CD14-positive monocyte (primary cell): ENCODE measurements around the gene PCDH10. TPM values are rescaled to one million over a fixed set of nuclear protein-coding genes. Genes with fewer than 3 reads are reported as not detected.

Experiments used
- DNase-seq, 3 donors: peaks; one replicate each; pipeline ENCODE4 v3.0.0-alpha.2; 2011 to 2022
- H2AFZ ChIP-seq: 2 replicates; pipeline ENCODE4 v1.6.0; 2012; ENCODE audit warnings: mild to moderate bottlenecking, low read depth, low read length, inconsistent platforms; ENCODE audit not compliant: insufficient read depth, poor library complexity, severe bottlenecking
- H3K27ac ChIP-seq, 2 donors: 1 replicate in 1 of 2; 2 replicates in 1 of 2; pipeline ENCODE4 v1.5.1; 2012 to 2013; ENCODE audit warnings: low read length in 2 of 2, control low read depth in 1 of 2, inconsistent platforms in 1 of 2, low read depth in 1 of 2, mild to moderate bottlenecking in 1 of 2
- H3K27me3 ChIP-seq, 2 donors: one replicate each; pipeline versions ENCODE4 v1.6.0 to v1.6.1; 2011 to 2013; ENCODE audit warnings: low read length in 2 of 2; ENCODE audit not compliant: control insufficient read depth in 2 of 2, insufficient read depth in 2 of 2
- H3K36me3 ChIP-seq, 2 donors: replicated peaks in 1 of 2; 1 replicate in 1 of 2; 2 replicates in 1 of 2; pipeline versions ENCODE4 v1.5.1 to v1.6.1; 2012 to 2013; ENCODE audit warnings: low read length in 2 of 2, control low read depth in 1 of 2, inconsistent platforms in 1 of 2, mild to moderate bottlenecking in 1 of 2; ENCODE audit not compliant: insufficient read depth in 2 of 2, control insufficient read depth in 1 of 2
- H3K4me1 ChIP-seq, 2 donors: 1 replicate in 1 of 2; 2 replicates in 1 of 2; pipeline versions ENCODE4 v1.5.1 to v1.6.1; 2012 to 2013; ENCODE audit warnings: low read length in 2 of 2, control low read depth in 1 of 2, inconsistent platforms in 1 of 2, mild to moderate bottlenecking in 1 of 2, moderate library complexity in 1 of 2; ENCODE audit not compliant: insufficient read depth in 2 of 2, control insufficient read depth in 1 of 2
- H3K4me2 ChIP-seq: replicated peaks from 2 replicates; pipeline ENCODE3; 2012; ENCODE audit warnings: low read length, moderate library complexity, mild to moderate bottlenecking; ENCODE audit not compliant: poor library complexity, severe bottlenecking; ENCODE audit errors: extremely low read depth
- H3K4me3 ChIP-seq, 3 experiments: fragments of 200-600 bp in 1 of 3; sonication (generic) in 1 of 3; replicated peaks in 1 of 3; 1 replicate in 2 of 3; 2 replicates in 1 of 3; pipeline ENCODE4 v1.5.1; 2011 to 2013; ENCODE audit warnings: low read length in 3 of 3, mild to moderate bottlenecking in 3 of 3, control low read depth in 2 of 3, low read depth in 2 of 3, inconsistent platforms in 1 of 3, moderate library complexity in 1 of 3
- H3K79me2 ChIP-seq: 2 replicates; pipeline ENCODE4 v1.6.0; 2012; ENCODE audit warnings: mild to moderate bottlenecking, control low read depth, inconsistent platforms, low read length, moderate library complexity; ENCODE audit not compliant: insufficient read depth
- H3K9ac ChIP-seq: 2 replicates; pipeline ENCODE4 v1.6.0; 2017; ENCODE audit warnings: low read length, mild to moderate bottlenecking; ENCODE audit not compliant: insufficient read depth, poor library complexity, severe bottlenecking
- H3K9me3 ChIP-seq, 2 donors: replicated peaks in 1 of 2; 1 replicate in 1 of 2; 2 replicates in 1 of 2; pipeline versions ENCODE4 v1.5.1 to v1.6.1; 2012 to 2013; ENCODE audit warnings: low read length in 2 of 2, control low read depth in 1 of 2; ENCODE audit not compliant: control insufficient read depth in 1 of 2, insufficient read depth in 1 of 2
- H4K20me1 ChIP-seq: 2 replicates; pipeline ENCODE4 v1.6.0; 2012; ENCODE audit warnings: mild to moderate bottlenecking, low read length, control low read depth, moderate library complexity; ENCODE audit not compliant: insufficient read depth
- H3K27ac Mint-ChIP-seq, 7 donors: one replicate each; pipeline ENCODE4 v1.8.0; 2020; ENCODE audit warnings: mild to moderate bottlenecking in 7 of 7, mixed read lengths in 7 of 7, moderate library complexity in 6 of 7, inconsistent platforms in 2 of 7
- H3K27me3 Mint-ChIP-seq, 3 donors: one replicate each; pipeline ENCODE4 v1.8.0; 2021 to 2022; ENCODE audit warnings: low read depth in 3 of 3, mild to moderate bottlenecking in 3 of 3, mixed read lengths in 3 of 3, moderate library complexity in 3 of 3, inconsistent platforms in 1 of 3
- H3K36me3 Mint-ChIP-seq, 2 donors: one replicate each; pipeline ENCODE4 v1.8.0; 2020; ENCODE audit warnings: mixed read lengths in 2 of 2, inconsistent platforms in 1 of 2, mild to moderate bottlenecking in 1 of 2
- H3K4me1 Mint-ChIP-seq: one replicate; pipeline ENCODE4 v1.8.0; 2020; ENCODE audit warnings: mild to moderate bottlenecking, mixed read lengths
- H3K4me3 Mint-ChIP-seq, 2 donors: one replicate each; pipeline ENCODE4 v1.8.0; 2020; ENCODE audit warnings: mild to moderate bottlenecking in 2 of 2, mixed read lengths in 2 of 2, moderate library complexity in 1 of 2
- H3K9me3 Mint-ChIP-seq, 7 donors: one replicate each; pipeline ENCODE4 v1.8.0; 2020 to 2022; ENCODE audit warnings: mixed read lengths in 7 of 7, mild to moderate bottlenecking in 6 of 7, moderate library complexity in 6 of 7, inconsistent platforms in 2 of 7
- WGBS: methylation state at CpG from one replicate; pipeline ENCODE4 v1.1.5; 2013; ENCODE audit warnings: missing lambda C conversion rate; ENCODE audit not compliant: insufficient coverage; 5-methylcytosine and 5-hydroxymethylcytosine counted together
- intact Hi-C, 2 donors: fragments of 100-400 bp; cut with micrococcal nuclease; formaldehyde crosslinking; loops; one replicate each; pipeline versions ENCODE4 v1.15.0 to v1.15.1; 2023
- polyA plus RNA-seq, 3 donors: library from polyadenylated mRNA; depleted of rRNA in 1 of 3; unstranded in 2 of 3; stranded (reverse) in 1 of 3; fragments of 300-500 nt in 2 of 3; fragments of >200 nt in 1 of 3; fragmentation: Illumina TruSeq in 2 of 3; gene quantifications; 1 replicate in 2 of 3; 2 replicates in 1 of 3; pipeline ENCODE4 v1.2.3, GENCODE V29; 2012 to 2021
- TF ChIP-seq, protein P1 (sequence below): fragments of 200-600 bp; IDR thresholded peaks from one replicate; pipeline ENCODE4 v1.8.0; 2022; ENCODE audit warnings: antibody characterized with exemption, mild to moderate bottlenecking

Gene PCDH10
- polyA plus RNA-seq, 3 donors: not detected

DNA sequence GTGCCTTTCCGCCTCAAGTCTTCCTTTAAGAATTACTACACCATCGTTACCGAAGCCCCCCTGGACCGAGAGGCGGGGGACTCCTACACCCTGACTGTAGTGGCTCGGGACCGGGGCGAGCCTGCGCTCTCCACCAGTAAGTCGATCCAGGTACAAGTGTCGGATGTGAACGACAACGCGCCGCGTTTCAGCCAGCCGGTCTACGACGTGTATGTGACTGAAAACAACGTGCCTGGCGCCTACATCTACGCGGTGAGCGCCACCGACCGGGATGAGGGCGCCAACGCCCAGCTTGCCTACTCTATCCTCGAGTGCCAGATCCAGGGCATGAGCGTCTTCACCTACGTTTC, 2.2 kb downstream of the PCDH10 start:
- peaks cover 59 to 94% of the 10 kb centered on the region in 2 donors for H3K27me3 ChIP-seq
- H3K4me3 ChIP-seq: no peak overlapping the region
- H2AFZ ChIP-seq: no peak overlapping the region
- Mint-ChIP-seq H3K27me3 (peaks cover 78 to 81% (median 80%) of the 10 kb centered on the region in 3 donors), H3K4me1 (peaks cover 16% of the 10 kb centered on the region), H3K36me3 (peaks cover 4 to 8% of the 10 kb centered on the region in 2 donors), H3K4me3 (peak overlapping the region in 1 of 2 donors; percentile 83), H3K27ac (no peak overlapping the region), H3K9me3 (peaks cover 4 to 37% (median 21%) of the 10 kb centered on the region in 7 donors)
- H3K79me2 ChIP-seq: no peaks in the 10 kb centered on the region
- H3K4me1 ChIP-seq: peaks cover 0 to 7% of the 10 kb centered on the region in 2 donors
- no peak overlapping the region for H3K4me2 ChIP-seq
- 3% methylated on average over 31 of the region's 31 CpGs for WGBS
- H3K9me3 ChIP-seq: peaks cover 4 to 41% of the 10 kb centered on the region in 2 donors
- H3K36me3 ChIP-seq: no peaks in the 10 kb centered on the region
- TF ChIP-seq, protein P1, sequence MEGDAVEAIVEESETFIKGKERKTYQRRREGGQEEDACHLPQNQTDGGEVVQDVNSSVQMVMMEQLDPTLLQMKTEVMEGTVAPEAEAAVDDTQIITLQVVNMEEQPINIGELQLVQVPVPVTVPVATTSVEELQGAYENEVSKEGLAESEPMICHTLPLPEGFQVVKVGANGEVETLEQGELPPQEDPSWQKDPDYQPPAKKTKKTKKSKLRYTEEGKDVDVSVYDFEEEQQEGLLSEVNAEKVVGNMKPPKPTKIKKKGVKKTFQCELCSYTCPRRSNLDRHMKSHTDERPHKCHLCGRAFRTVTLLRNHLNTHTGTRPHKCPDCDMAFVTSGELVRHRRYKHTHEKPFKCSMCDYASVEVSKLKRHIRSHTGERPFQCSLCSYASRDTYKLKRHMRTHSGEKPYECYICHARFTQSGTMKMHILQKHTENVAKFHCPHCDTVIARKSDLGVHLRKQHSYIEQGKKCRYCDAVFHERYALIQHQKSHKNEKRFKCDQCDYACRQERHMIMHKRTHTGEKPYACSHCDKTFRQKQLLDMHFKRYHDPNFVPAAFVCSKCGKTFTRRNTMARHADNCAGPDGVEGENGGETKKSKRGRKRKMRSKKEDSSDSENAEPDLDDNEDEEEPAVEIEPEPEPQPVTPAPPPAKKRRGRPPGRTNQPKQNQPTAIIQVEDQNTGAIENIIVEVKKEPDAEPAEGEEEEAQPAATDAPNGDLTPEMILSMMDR: no peak
- H4K20me1 ChIP-seq: no peaks in the 10 kb centered on the region
- no peak overlapping the region for H3K27ac ChIP-seq
- no peak for DNase-seq
- no peak overlapping the region for H3K9ac ChIP-seq
- intact Hi-C loops: no loop called here

DNA sequence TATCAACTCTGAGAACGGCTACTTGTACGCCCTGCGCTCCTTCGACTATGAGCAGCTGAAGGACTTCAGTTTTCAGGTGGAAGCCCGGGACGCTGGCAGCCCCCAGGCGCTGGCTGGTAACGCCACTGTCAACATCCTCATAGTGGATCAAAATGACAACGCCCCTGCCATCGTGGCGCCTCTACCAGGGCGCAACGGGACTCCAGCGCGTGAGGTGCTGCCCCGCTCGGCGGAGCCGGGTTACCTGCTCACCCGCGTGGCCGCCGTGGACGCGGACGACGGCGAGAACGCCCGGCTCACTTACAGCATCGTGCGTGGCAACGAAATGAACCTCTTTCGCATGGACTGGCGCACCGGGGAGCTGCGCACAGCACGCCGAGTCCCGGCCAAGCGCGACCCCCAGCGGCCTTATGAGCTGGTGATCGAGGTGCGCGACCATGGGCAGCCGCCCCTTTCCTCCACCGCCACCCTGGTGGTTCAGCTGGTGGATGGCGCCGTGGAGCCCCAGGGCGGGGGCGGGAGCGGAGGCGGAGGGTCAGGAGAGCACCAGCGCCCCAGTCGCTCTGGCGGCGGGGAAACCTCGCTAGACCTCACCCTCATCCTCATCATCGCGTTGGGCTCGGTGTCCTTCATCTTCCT, 2.7 kb downstream of the PCDH10 start:
- intact Hi-C loops: no loop called here
- Mint-ChIP-seq H3K27ac (no peak overlapping the region), H3K9me3 (peaks cover 4 to 35% (median 21%) of the 10 kb centered on the region in 7 donors), H3K4me3 (peak overlapping the region in 1 of 2 donors; percentile 65), H3K4me1 (peaks cover 15% of the 10 kb centered on the region), H3K36me3 (peaks cover 4 to 8% of the 10 kb centered on the region in 2 donors), H3K27me3 (peaks cover 74 to 78% (median 76%) of the 10 kb centered on the region in 3 donors)
- TF ChIP-seq, protein P1: no peak
- WGBS: 1% methylated on average over 62 of the region's 62 CpGs
- Histone ChIP-seq H3K79me2 (no peaks in the 10 kb centered on the region), H3K27ac (no peak overlapping the region), H3K4me1 (peaks cover 0 to 7% of the 10 kb centered on the region in 2 donors), H3K9ac (no peak overlapping the region), H3K9me3 (peaks cover 4 to 41% of the 10 kb centered on the region in 2 donors), H2AFZ (no peak overlapping the region), H3K36me3 (no peaks in the 10 kb centered on the region), H3K4me2 (no peak overlapping the region), H3K4me3 (no peak overlapping the region), H3K27me3 (peaks cover 58 to 91% of the 10 kb centered on the region in 2 donors), H4K20me1 (no peaks in the 10 kb centered on the region)
- DNase-seq: no peak
